Left renal pelvis (tissue), 4 donors: ENCODE results near the gene LRRTM3. TPM values are rescaled to one million over a fixed set of nuclear protein-coding genes. Genes with fewer than 3 reads are reported as not detected.

Source experiments
- DNase-seq, 4 donors: peaks; one replicate each; pipeline ENCODE4 v3.0.0-alpha.2; 2013; ENCODE audit warnings: low read depth in 4 of 4, low spot score in 3 of 4
- polyA plus RNA-seq, 4 donors: library from polyadenylated mRNA; unstranded; fragments of 120-200 nt; gene quantifications; one replicate each; pipeline ENCODE4 v1.2.1, GENCODE V29; 2013; ENCODE audit not compliant: insufficient read length in 4 of 4

LRRTM3 gene
- polyA plus RNA-seq = 1 to 10 TPM in 3 of 4 donors, under 1 TPM in 1; 0.55 to 6.7 (median 4.8) TPM

DNA sequence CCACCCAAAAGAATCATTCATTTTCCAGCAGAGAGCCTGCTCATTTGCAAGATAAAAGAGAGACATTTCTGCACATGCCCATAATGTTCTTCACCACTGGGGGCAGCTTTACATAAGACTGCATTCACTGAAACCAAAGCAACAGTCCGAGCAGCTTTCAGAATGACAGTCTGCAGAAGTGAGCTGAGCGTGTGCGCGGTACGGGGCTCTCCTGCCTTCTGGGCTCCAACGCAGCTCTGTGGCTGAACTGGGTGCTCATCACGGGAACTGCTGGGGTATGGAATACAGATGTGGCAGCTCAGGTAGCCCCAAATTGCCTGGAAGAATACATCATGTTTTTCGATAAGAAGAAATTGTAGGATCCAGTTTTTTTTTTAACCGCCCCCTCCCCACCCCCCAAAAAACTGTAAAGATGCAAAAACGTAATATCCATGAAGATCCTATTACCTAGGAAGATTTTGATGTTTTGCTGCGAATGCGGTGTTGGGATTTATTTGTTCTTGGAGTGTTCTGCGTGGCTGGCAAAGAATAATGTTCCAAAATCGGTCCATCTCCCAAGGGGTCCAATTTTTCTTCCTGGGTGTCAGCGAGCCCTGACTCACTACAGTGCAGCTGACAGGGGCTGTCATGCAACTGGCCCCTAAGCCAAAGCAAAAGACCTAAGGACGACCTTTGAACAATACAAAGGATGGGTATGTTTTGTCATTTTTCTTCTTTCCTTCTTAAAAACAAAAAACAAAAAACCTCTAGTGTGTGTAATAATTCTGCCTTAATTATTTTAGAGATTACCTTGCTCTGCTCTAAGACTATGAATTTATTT lies at the start of gene LRRTM3:
TSS of gene LRRTM3 (plus strand) at position 141 of the 820 bp plus-strand sequence.
- peak in 3 of 4 donors; percentile 44 to 70 (median 63) for DNase-seq

DNA sequence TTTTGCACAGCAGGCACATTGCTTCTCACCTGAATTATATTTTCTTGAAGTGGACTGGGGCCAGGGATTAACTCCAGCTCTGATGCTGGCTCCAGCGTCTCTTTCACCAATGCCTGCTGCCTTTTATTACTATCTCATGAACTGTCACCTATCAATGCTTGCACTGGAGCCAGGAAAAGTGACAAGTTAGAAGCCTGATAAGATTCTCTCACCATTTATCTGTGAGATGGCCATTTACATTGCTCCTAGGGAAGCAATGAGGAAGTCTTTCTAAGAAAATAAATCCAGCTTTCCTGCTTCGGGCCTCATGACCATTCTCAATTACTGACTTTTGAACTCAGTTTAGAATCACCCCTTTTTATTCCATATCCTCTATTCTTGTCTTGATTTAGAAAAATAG lies 48.5 kb upstream of the LRRTM3 start:
- DNase-seq = no peak

GRCh38 chr10:66880292-66880691 lies 45.5 kb upstream of the LRRTM3 start:
- DNase-seq = no peak

DNA sequence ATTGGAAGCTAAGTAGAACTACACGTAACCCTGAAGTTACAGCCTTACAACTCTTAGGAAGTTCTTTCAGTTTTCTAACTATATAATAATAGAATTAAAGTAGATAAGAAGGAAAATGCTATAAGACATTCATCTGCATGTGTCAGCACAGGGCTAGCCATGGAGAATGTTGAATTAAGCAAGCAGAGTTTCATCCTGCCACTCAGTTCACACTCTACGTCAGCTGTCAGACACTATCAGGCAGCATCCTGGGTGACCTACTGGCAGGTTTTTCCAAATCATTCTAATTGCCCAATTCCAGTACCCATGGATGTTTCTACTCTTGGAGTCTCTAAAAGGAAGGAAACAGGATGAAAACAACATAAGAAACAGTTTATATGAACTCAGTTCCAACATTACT lies 45.0 kb upstream of the LRRTM3 start:
- DNase-seq = no peak

DNA sequence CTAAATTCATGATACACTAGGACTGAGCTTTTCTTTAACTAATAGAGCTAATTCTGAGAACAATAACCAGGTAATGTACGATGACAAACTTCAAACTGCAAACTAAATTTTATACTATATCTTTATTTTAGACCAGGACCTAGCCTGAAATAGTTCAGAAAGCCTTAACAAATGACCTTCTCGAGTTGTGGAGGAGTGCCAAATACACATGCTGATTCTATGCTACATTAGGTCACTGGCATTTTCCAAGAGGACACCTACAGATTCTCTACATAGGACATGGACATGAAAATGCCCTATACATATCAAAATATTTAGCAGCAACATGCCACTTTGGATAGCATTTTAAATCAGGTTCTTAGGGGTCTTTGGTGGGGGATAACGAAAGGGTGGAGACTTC lies 44.0 kb upstream of the LRRTM3 start:
- DNase-seq = no peak

DNA sequence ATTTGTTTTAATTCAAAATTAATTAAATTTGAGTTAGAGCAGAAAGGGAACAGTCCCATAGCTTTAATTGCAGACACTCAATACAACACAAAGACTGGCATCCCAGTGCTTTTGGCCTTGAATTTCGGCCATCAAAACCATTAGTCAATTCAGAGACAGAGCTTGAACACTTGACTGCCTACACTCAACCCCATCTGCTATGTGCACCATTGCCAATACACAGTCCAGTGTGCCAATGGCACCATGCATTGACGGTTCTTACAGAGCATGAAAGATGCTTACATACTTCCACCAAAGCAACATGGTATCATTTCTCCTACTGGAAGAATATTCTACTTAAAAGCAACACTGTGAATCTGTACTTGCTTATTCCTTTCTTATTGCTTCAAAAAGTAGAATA lies 43.6 kb upstream of the LRRTM3 start:
- no peak for DNase-seq

GRCh38 chr10:66886848-66887247 lies 39.0 kb upstream of the LRRTM3 start:
- no peak for DNase-seq

DNA sequence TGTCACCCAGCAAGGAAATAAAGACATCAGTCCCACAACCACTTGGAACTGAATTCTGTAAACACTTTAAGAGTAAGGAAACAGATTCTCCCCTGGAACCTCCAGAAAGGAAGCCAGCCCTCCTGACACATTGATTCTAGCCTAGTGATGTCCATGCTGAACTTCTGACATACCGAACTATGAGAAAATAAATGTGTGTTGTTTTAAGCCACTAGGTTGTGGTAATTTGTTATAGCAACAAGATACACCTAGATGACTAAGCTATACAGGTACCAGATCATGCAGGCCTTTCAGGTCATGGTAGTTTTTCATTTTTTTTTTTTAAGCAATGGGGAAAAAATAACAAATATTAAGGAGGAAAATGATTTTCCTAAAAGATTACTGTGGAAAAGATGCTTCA lies 37.6 kb upstream of the LRRTM3 start:
- no peak for DNase-seq

DNA sequence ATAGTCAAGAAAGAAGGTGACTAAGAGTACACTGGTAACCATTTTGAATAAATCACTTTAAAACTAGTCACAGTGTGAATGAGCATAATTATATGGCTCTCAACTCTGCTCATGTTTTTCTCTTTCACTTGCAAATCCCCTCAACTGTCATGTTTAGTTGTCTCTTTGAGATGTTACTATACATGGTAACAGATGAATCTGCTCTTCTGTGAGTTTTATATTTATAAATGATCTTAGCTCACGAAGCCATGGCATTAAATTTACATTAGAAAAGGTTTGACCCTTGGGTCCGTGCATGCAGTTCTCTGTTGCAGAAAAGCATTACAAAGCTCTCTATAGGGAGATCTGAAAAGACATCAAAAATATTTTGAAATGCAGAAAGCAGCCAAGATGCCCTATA lies 33.0 kb upstream of the LRRTM3 start:
- no peak for DNase-seq

- DNase-seq = no peak
Measured at GRCh38 chr10:66910671-66911070, 15.2 kb upstream of the LRRTM3 start.

- DNase-seq = no peak
Measured at GRCh38 chr10:66916030-66916429, 9.8 kb upstream of the LRRTM3 start.

GRCh38 chr10:66917104-66917503 lies 8.7 kb upstream of the LRRTM3 start:
- DNase-seq = no peak

- DNase-seq = no peak
Measured at GRCh38 chr10:66919248-66919647, 6.6 kb upstream of the LRRTM3 start.

DNA sequence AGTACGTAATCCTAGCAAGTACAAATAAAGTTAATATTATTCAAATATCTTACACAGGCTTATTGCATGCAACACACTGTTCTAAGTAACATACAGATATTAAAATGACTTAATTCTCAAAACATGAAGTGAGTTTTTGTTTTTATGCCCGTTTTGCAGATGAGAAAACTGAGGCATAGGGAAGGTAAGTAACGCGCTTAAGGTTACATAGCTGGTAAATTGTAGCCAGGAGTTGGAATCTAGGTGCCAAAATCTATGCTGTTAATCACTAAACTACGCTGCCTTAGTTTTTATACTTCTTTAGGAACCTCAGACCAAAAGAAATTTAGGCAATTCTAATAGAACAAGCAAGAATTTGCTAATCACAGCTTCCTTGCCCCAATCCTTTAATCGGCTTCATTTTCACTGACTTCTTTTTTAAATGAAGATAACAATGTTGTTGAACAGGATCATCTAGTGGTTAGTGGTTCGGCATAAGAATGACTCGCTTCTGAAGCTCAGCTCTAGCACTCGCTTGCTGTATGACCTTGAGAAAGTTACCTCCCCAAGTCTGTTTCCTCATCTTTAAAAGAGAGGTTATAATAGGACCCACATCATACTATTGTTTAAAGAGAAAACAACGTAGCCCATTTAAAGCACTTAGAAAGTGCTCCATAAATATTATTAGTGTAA lies 1.0 kb upstream of the LRRTM3 start:
- DNase-seq = no peak

DNA sequence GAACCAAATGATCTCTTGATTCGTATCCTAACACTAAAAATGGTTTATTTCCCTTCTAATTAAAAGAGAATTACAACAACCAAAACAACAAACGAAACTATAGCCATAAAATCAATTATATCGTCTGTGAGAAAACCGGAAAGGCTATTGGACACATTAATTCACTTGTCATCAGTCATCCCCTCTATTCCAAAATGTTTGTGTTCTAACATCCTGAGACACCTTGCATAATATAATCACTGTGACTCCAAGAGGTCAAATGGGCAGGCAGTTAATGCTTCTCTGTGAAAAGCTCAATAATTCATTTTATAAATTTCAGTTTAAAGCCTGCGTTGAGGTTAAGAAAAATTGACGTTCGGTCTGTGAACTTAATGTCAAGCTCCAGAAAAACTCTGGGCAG lies 463 bp upstream of the LRRTM3 start:
- DNase-seq = no peak

- DNase-seq = no peak
Measured at GRCh38 chr10:66926841-66927240, 1.0 kb downstream of the LRRTM3 start.

GRCh38 chr10:66927251-66927935 lies 1.6 kb downstream of the LRRTM3 start:
- no peak for DNase-seq

DNA sequence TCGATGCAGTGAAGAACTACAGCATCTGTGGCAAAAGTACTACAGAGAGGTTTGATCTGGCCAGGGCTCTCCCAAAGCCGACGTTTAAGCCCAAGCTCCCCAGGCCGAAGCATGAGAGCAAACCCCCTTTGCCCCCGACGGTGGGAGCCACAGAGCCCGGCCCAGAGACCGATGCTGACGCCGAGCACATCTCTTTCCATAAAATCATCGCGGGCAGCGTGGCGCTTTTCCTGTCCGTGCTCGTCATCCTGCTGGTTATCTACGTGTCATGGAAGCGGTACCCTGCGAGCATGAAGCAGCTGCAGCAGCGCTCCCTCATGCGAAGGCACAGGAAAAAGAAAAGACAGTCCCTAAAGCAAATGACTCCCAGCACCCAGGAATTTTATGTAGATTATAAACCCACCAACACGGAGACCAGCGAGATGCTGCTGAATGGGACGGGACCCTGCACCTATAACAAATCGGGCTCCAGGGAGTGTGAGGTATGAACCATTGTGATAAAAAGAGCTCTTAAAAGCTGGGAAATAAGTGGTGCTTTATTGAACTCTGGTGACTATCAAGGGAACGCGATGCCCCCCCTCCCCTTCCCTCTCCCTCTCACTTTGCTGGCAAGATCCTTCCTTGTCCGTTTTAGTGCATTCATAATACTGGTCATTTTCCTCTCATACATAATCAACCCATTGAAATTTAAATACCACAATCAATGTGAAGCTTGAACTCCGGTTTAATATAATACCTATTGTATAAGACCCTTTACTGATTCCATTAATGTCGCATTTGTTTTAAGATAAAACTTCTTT lies 2.3 kb downstream of the LRRTM3 start:
- no peak for DNase-seq

DNA sequence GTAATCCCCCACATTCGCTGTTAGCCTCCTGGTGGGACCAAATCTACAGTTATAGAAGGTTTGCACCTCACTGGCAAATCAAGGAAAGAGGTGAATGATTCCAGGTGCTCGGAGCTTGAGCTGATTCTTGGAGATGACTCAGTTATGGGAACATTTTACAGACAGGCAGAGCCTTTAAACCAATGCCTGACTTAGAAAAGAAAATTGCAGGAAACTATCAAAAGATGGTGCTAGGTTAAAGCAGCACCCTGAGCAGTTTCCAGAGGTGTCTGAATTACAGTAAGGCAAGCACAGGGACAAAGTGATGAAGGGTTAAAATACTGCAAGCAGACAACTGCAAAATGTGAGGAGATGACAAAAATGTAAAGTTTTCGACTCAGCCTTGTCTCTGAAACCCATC lies 2.9 kb downstream of the LRRTM3 start:
- no peak for DNase-seq

DNA sequence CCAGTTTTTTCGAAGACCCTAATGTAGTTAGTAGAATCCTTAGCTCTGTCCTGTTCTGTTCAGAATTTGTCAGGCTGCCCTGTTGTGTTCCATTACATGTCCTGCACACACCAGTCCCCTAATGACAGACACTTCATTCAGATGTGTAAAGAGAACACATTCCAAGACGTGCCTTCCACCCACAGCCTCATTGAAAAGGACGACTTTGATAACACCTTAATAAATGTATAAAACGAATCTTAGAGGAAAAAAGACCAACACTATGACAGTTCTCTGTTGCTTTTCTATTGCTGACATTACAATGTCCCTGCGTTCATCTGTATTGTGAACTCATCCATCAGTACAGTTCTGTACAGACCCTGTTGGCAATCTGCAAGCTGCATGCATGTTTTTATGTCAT lies 3.5 kb downstream of the LRRTM3 start:
- no peak for DNase-seq
